Inflammatory macrophage treated with lipopolysaccharide for 1 hour (primary cell): ENCODE data around the gene ROS1.
"Not testable (repeated sequence)": the region's sequence is repeated elsewhere in the genome, so short reads cannot be mapped to it uniquely, and the experiment has no call there.

Source experiments
- DNase-seq, 2 donors: peaks; one replicate each; pipeline ENCODE4 v3.0.0-alpha.2; 2020 to 2022

ROS1 gene

GRCh38 chr6:117425431-117426153, at the start of gene ROS1:
ROS1 (minus strand) TSS chr6:117425942; CDS start chr6:117425656, 286 bp downstream.
- no peak for DNase-seq

DNA sequence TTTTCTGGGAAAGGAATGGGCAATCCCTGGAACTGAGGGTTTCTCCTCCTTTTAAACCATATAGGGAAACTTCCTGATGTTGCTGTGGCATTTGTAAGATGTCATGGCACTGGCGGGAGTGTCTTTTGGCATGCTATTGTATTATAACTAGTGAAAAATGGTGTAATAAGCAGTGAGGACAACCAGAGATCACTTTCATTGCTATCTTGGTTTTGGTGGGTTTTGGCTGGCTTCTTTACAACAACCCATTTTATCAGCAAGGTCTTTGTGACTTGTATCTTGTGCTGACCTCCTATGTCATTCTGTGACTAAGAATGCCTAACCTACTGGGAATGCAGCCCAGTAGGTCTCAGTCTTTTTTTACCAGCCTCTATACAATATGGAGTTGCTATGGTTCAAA, 47.7 kb upstream of the ROS1 start:
- DNase-seq = no peak

GRCh38 chr6:117472667-117473066, 46.9 kb upstream of the ROS1 start:
- no peak for DNase-seq

DNA sequence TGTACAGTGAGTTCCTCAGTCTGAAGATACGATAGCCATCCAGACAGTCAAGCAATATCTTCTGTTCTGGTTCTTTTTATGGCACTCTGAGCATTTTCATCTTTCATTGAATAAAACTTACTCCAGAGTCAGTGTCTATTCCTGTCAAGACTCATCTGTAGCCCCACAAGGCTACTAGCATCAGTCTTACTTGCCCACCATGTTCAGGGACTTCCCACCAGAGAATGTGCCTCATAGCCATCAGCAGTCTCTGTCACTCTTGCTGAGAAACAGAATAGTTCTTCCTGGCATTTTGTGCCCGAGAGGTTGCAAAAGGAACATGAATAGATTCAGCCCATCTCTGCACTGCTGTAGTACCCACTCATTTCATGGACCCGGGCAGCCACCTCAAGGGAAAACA, 44.0 kb upstream of the ROS1 start:
- DNase-seq = no peak

DNA sequence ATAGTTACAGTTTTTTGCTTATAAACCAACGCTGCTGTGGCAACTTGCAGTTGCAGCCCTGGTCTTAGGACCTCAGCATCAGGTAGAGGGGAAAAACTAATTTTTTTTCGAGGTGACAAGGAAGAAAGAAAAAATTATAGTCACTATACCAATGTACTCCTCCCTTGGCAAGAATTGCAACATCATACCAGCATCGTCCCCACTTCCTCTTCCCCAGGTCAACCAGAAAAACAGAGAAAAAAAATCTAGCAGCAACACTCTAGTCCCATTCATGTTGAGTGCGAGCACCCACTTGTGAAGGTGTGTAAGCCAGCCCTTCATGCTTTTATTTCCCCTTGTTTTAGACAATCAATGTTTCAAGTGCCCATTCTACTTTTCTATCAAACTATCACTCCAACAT, 43.6 kb upstream of the ROS1 start:
- DNase-seq = peak in 1 of 2 donors; percentile 51

DNA sequence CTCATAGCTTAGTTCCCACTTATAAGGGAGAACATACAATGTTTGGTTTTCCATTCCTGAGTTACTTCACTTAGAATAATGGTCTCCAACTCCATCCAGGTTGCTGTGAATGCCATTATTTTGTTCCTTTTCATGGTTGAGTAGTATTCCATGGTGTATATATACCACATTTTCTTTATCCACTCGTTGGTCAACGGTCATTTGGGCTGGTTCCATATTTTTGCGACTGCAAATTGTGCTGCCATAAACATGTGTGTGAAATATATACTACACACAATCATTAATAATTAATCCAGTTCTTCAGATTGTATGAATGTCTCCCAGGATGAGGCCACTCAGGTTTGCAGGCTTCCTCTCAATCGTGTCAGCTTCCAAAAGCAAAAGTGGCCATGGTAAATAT, 42.8 kb upstream of the ROS1 start:
- not testable (repeated sequence) for DNase-seq

GRCh38 chr6:117467876-117468275, 42.1 kb upstream of the ROS1 start:
- DNase-seq = no peak

- no peak for DNase-seq
Observed at GRCh38 chr6:117465691-117466090, 39.9 kb upstream of the ROS1 start.

DNA sequence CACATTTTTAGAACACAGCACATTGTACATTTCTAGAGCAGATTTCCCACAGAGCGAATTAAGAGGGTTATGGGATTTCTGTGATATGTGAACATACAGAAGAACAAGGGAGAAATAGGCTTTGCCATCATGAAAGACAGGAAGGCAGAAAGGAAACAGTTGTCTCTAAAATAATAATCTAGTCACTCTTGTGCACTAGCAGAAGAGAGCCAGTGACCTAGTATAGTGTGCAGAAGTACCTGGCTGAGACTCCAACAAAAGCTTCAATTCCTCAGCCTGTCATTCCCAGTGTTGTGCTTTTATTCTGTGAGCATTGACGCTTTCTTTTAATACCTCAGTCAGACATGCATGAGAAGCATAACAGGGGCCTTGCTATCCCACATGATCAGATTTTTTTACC, 39.0 kb upstream of the ROS1 start:
- no peak for DNase-seq

GRCh38 chr6:117463762-117464665, 38.3 kb upstream of the ROS1 start:
- peak in 1 of 2 donors; percentile 35 for DNase-seq

- no peak for DNase-seq
Observed at GRCh38 chr6:117459204-117459944, 33.6 kb upstream of the ROS1 start.

DNA sequence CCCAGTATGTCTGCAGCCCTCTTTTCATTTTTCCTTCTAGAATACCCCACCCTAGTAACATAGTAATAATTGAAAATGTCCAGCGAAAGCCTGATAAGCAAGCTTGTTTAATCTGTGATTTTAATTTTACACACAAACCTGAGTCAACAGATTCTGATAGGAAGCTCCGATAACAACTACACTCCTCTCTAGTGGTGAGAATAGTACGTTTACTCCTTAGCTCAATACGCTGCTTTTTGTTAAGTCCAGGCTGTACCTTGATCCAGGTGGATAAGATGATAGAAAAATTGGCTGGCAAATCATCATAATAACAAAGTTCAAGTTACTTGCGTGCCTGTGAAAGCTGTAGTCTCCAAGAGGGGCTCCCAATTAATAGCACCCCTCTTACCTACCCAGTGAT, 31.3 kb upstream of the ROS1 start:
- DNase-seq = no peak

DNA sequence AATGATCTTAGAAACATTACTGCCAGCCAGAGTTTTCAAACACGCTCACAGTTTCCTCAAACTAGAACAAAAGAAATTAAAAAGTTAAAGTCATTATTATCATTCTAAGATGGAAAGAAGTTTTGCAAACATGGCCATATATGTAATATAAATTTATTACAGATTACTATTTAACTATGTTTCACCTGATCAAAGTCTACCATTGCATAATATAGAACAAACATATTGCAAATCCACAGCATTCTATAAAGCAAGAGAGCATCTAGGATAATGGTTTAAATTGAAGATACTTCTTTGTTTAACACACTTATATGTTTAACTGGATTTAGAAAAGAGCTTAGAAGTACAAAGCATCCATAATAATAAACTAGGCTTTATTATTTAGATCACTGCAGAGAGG, 30.5 kb upstream of the ROS1 start:
- DNase-seq = no peak

DNA sequence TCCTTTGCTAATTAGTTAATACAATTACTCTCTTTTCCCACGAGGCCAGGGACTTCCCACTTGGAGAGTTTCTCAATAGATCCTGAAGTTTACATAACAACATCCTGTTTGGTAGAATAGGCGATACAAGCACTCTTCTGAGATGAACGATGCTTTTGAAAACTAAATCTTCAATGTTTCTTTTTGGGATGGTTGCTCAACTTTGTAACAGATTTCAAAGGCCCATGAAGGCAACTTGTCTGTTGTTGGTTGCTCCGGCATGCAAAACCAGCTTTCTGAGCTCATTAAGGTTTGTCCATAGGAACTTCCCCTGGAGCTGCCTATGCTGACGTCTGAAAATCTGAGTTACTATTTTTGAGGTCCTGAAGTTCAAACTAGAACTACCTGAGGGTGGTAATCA, 25.9 kb upstream of the ROS1 start:
- DNase-seq = peak; percentile 49 to 60

DNA sequence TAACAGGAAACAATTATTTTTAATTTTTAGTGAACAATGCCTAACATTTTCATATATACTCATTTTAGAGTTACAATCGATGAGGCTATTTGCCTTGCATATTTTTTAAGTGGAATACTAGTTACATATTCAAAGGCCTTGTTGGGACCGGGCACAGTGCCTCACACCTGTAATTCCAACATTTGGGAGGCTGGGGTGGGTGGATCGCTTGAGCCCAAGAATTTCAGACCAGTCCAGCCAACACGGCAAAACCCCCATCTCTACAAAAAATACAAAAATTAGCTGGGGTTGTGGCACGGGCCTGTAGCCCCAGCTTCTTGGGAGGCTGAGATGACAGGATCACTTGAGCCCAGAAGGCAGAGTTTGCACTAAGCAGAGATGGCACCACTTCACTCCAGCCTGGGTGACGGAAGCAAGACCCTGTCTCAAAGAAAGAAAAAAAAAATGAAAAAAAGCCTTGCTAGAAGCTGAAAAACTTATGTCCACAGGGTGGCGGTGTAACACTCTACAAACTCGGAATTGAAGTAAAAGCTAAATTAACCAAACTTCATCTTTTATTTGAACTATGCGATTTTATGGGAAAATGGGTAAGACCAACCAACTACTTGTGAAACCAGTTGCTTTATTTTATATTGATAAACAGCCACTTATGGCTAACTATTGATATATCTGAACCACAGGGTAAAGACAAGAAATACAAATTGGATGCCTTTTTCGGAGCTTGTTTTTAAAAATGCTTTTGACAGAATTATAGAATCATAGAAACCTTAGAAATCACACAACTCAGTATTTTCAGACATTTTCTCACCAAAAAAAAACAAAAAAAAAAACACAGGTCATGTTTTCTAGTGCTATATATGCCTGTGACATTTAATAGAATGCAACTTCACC, 24.1 kb upstream of the ROS1 start:
- peak; percentile 33 to 84 for DNase-seq

DNA sequence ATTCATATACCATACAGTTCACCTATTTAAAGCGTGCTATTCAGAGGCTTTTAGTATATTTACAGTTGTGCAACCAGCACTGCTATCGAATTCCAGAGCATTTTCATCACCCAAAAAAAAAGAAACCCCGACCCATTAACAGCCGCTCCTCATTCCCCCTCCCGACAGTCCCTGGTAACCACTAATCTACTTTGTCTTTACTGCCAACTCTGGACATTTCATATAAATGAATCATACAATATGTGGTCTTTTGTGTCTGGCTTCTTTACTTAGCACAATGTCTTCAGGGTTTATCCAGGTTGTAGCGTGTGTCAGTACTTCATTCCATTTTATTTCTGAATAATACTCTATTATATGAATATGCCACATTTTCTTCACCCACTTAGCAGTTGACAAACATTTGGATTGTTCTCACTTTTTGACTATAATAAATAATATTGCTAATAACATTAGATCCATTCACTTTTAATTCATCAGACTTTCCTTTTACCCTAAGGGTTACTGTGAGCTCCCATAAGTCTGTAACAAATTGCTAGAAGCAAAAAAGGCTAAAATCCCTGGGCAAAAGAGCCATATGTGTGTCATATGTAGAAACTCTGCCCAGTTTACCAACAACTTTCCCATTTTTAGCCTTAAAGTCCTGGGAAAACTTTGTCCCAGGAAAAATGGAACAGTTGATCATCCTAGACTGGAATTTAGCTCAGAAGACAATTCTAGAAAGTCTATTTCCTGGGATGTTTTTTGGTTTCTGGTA, 23.2 kb upstream of the ROS1 start:
- no peak for DNase-seq

DNA sequence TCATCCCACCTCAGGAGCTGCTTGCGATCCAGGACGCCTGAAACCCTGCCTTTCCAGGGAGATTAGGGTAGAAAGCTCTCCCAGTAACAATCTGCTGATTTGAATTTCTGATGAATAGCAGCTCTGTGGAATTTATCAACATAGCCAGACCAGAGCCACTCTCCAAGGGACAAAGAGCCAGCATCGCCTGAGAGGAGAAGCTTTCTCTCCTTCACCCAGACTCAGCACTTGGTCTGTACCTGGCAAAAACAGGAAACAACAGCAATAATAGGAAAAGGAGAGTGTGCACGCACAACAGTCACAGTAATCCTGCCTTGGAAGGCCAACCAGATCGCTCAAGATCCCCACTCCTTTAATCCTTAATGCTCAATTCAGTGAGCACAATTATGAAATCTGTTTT, 22.3 kb upstream of the ROS1 start:
- no peak for DNase-seq

- DNase-seq = no peak
Observed at GRCh38 chr6:117446861-117447260, 21.1 kb upstream of the ROS1 start.

DNA sequence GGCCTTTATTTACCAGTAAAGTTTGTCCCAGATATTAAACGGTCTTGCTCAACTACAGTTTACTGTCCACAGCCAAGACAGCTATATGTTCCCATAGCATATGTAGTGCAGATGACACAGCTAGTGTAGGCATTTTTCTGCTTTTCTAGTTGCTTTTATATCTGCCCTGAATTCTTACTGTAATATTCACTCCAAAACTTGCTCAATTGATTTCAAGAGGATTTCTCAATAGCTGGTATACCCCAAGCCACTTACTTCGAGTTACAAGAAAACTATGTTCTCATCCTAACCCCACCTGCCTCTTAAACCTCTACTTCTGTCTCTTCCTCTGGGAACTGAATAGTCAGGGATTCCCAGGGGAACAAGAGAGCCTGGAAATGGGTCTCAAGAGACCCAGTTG, 18.9 kb upstream of the ROS1 start:
- no peak for DNase-seq

GRCh38 chr6:117442313-117442712, 16.6 kb upstream of the ROS1 start:
- not testable (repeated sequence) for DNase-seq

DNA sequence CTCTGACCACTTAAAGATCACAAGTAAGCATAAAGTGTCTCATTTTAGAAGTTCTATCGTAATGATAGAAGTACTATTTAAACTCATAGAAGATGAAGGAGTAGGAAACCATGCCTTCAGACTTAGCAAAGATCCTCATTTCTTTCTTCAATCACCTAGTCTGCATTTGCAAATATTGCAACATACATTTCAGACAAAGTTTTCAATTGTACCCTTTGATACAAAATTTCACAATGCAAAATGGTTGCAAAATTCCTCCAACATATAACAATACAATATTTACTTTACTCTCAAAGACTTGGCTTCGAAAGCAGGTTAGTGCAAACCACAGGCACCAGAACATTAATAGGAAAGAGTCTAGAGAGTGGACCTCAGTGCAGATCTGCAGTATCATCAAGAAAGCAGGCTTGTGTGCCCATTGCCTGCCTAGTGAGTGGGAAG, 16.1 kb upstream of the ROS1 start:
- DNase-seq = no peak
